Endothelial cell of umbilical vein (primary cell): ENCODE measurements around the gene ABHD17A. TPM values are rescaled to one million over a fixed set of nuclear protein-coding genes. Genes with fewer than 3 reads are reported as not detected.

ENCODE experiments used
- BruUV-seq: library from RNA; stranded (reverse); fragments of 400-500 nt; replicated peaks from 2 replicates; lab custom pipeline; 2021; lab: Mats Ljungman, UMichigan
- CTCF ChIA-PET: fragments of 300-600, 350-600 bp; sonication (Branson Sonifier 250); formaldehyde crosslinking; loops from one replicate; lab custom pipeline; 2021; ENCODE audit warnings: antibody characterized with exemption, inconsistent platforms; lab: Charles Lee
- POLR2A ChIA-PET: fragments of 300-600, 350-600 bp; sonication (Branson Sonifier 250); formaldehyde crosslinking; loops from one replicate; lab custom pipeline; 2021; ENCODE audit warnings: antibody characterized with exemption, inconsistent platforms; lab: Charles Lee
- DNase-seq: peaks from one replicate; pipeline ENCODE4 v3.0.0-alpha.2; 2011; ENCODE audit warnings: low read depth, low spot score
- FAIRE-seq: peaks from 2 replicates; lab custom pipeline; 2011; peaks lifted over from hg19 to GRCh38; lab: Jason Lieb, UNC
- H2AFZ ChIP-seq: 2 replicates; pipeline ENCODE4 v1.6.0; 2012; ENCODE audit warnings: low read depth, low read length, control low read depth, inconsistent platforms
- H3K27ac ChIP-seq: 2 replicates; pipeline ENCODE4 v1.5.1; 2011; ENCODE audit warnings: low read depth, mild to moderate bottlenecking, control low read depth, low read length, moderate library complexity; ENCODE audit not compliant: insufficient read depth
- H3K27me3 ChIP-seq, 2 experiments: 2 replicates each; pipeline versions ENCODE4 v1.6.0 to v1.6.1; 2011; ENCODE audit warnings: low read length in 2 of 2, mixed read lengths in 1 of 2; ENCODE audit not compliant: control insufficient read depth in 2 of 2, insufficient read depth in 2 of 2
- H3K36me3 ChIP-seq, 2 experiments: 2 replicates in 1 of 2; 3 replicates in 1 of 2; pipeline ENCODE4 v1.5.1; 2011; ENCODE audit warnings: low read length in 2 of 2, mild to moderate bottlenecking in 1 of 2, moderate library complexity in 1 of 2; ENCODE audit not compliant: control insufficient read depth in 2 of 2, insufficient read depth in 2 of 2; ENCODE audit errors: extremely low read depth in 1 of 2
- H3K4me1 ChIP-seq: 3 replicates; pipeline ENCODE4 v1.5.1; 2011; ENCODE audit warnings: mild to moderate bottlenecking, low read length; ENCODE audit not compliant: control insufficient read depth, insufficient read depth; ENCODE audit errors: extremely low read depth
- H3K4me2 ChIP-seq: 2 replicates; pipeline ENCODE4 v1.6.1; 2011; ENCODE audit warnings: low read length, control low read depth, mixed read lengths; ENCODE audit not compliant: insufficient read depth
- H3K4me3 ChIP-seq, 3 experiments: fragments of 200-600 bp in 1 of 3; sonication (generic), shearing (Covaris generic) in 1 of 3; replicated peaks in 1 of 3; 2 replicates each; pipeline ENCODE4 v1.5.1; 2011 to 2016; ENCODE audit warnings: control low read depth in 3 of 3, low read length in 3 of 3, mild to moderate bottlenecking in 2 of 3, inconsistent platforms in 1 of 3, low read depth in 1 of 3, moderate library complexity in 1 of 3; ENCODE audit not compliant: insufficient read depth in 1 of 3
- H3K79me2 ChIP-seq: 2 replicates; pipeline ENCODE4 v1.6.0; 2012; ENCODE audit warnings: low read length, inconsistent platforms; ENCODE audit not compliant: control insufficient read depth, insufficient read depth
- H3K9ac ChIP-seq: replicated peaks from 2 replicates; pipeline ENCODE3; 2011; ENCODE audit warnings: low read length, control low read depth; ENCODE audit not compliant: insufficient read depth; ENCODE audit errors: extremely low read depth
- H3K9me1 ChIP-seq: replicated peaks from 3 replicates; pipeline ENCODE4 v1.6.0; 2011; ENCODE audit warnings: mild to moderate bottlenecking, low read length; ENCODE audit not compliant: control insufficient read depth, insufficient read depth; ENCODE audit errors: extremely low read depth
- H3K9me3 ChIP-seq: replicated peaks from 2 replicates; pipeline ENCODE4 v1.5.1; 2012; ENCODE audit warnings: low read length, inconsistent platforms; ENCODE audit not compliant: control insufficient read depth, insufficient read depth
- H4K20me1 ChIP-seq: replicated peaks from 2 replicates; pipeline ENCODE3; 2011; ENCODE audit warnings: mild to moderate bottlenecking, low read length; ENCODE audit not compliant: control insufficient read depth, insufficient read depth; ENCODE audit errors: extremely low read depth
- CTCF ChIP-seq, 2 donors: IDR thresholded peaks; 1 replicate in 1 of 2; 2 replicates in 1 of 2; pipeline ENCODE4 v1.5.1; 2011; ENCODE audit warnings: low read length in 2 of 2, mild to moderate bottlenecking in 2 of 2, moderate library complexity in 2 of 2, control low read depth in 1 of 2, inconsistent platforms in 1 of 2, low read depth in 1 of 2; ENCODE audit not compliant: insufficient read depth in 1 of 2; ENCODE audit errors: extremely low read depth in 1 of 2
- EZH2 ChIP-seq: IDR thresholded peaks from 2 replicates; pipeline ENCODE4 v1.6.1; 2012; ENCODE audit warnings: borderline replicate concordance, low read depth, mild to moderate bottlenecking, moderate library complexity, low read length, inconsistent platforms; ENCODE audit not compliant: severe bottlenecking
- FOS ChIP-seq: IDR thresholded peaks from 2 replicates; pipeline ENCODE4 v1.6.1; 2011; ENCODE audit warnings: mild to moderate bottlenecking, low read length, moderate library complexity, borderline replicate concordance; ENCODE audit not compliant: insufficient read depth
- GATA2 ChIP-seq: IDR thresholded peaks from 2 replicates; pipeline ENCODE4 v1.7.0; 2011; ENCODE audit warnings: low read depth, mild to moderate bottlenecking, moderate library complexity, mixed read lengths, low read length; ENCODE audit not compliant: insufficient read length, insufficient read depth
- JUN ChIP-seq: IDR thresholded peaks from 2 replicates; pipeline ENCODE4 v1.6.1; 2011; ENCODE audit warnings: borderline replicate concordance, low read depth; ENCODE audit not compliant: insufficient read length, insufficient read depth
- MAX ChIP-seq: IDR thresholded peaks from 2 replicates; pipeline ENCODE4 v1.6.1; 2011; ENCODE audit not compliant: insufficient read depth, insufficient read length
- MYC ChIP-seq: IDR thresholded peaks from one replicate; pipeline ENCODE4 v1.6.1; 2011; ENCODE audit warnings: mild to moderate bottlenecking, low read depth, low read length
- POLR2A ChIP-seq: IDR thresholded peaks from 2 replicates; pipeline ENCODE4 v1.6.1; 2012; ENCODE audit warnings: low read depth, mild to moderate bottlenecking, control low read depth, low read length
- POLR2AphosphoS5 ChIP-seq: IDR thresholded peaks from 2 replicates; pipeline ENCODE4 v1.6.1; 2012; ENCODE audit warnings: low read depth, mild to moderate bottlenecking, control low read depth, low read length, moderate library complexity; ENCODE audit not compliant: insufficient read depth
- dilution Hi-C: fragments of 300-500 bp; cut with MboI; formaldehyde crosslinking; loops from one replicate; pipeline ENCODE4 v1.15.0; 2019; ENCODE audit warnings: low sequenced_read_pairs; ENCODE audit not compliant: extremely low pct_ligation_motif_present
- intact Hi-C: fragments of 100-400 bp; cut with micrococcal nuclease; formaldehyde crosslinking; loops from one replicate; pipeline ENCODE4 v1.10.0; 2022
- polyA plus RNA-seq, 4 experiments: library from polyadenylated mRNA; depleted of rRNA in 3 of 4; stranded (reverse) in 3 of 4; unstranded in 1 of 4; fragments of >200 nt; gene quantifications; 2 replicates each; pipeline versions ENCODE4 v1.2.1 to v1.2.3, GENCODE V29; 2011 to 2012; ENCODE audit warnings: missing spikeins in 1 of 4
- total RNA-seq: library from RNA; stranded (reverse); gene quantifications from 2 replicates; pipeline ENCODE4 v1.2.3, GENCODE V29; 2021

Gene ABHD17A
- total and polyA plus RNA-seq, 2 donors (not counting 3 experiments of a cell fraction or from before 2014, with no cell fraction given): 89.8 to 143 TPM

DNA sequence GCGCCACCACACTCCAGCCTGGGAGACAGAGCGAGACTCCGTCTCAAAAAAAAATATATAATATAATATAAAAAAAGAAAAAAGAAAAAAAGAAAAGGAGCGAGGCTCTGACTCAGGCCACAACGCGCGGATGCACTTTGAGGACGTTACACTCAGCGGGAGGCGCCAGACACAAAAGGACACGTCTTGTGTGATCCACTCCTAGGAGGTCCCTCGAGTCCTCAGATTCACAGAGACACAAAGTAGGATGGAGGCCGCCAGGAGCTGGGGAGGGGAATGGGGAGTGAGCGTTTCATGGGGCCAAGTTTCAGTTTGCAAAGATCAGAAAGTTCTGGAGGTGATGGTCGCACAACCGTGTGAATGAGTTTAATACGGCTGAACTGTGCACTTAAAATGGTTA is 8.5 kb upstream of the ABHD17A start:
- BruUV-seq: no TSS peak
- no peak overlapping the region for H3K4me3 ChIP-seq
- TF ChIP-seq MYC: no peak
- no peak for TF ChIP-seq FOS
- no peak for TF ChIP-seq CTCF (IDR thresholded peaks at IDR 0.05; ENCODE audit: extremely low read depth in 1 of 2, insufficient read depth in 1 of 2, low read depth in 1 of 2, low read length in 2 of 2)
- TF ChIP-seq JUN: no peak
- TF ChIP-seq POLR2AphosphoS5: no peak
- TF ChIP-seq POLR2A: no peak
- TF ChIP-seq MAX: no peak
- no peak for TF ChIP-seq GATA2
- no peak for TF ChIP-seq EZH2
- intact Hi-C loops (no loop called here), dilution Hi-C loops (no loop called here)
- H3K4me2 ChIP-seq: no peak overlapping the region
- DNase-seq: no peak
- H3K9me1 ChIP-seq: no peaks in the 10 kb centered on the region
- H3K9me3 ChIP-seq: no peaks in the 10 kb centered on the region
- no peak overlapping the region for H2AFZ ChIP-seq
- peaks cover 4% of the 10 kb centered on the region for H3K4me1 ChIP-seq
- POLR2A ChIA-PET: no interaction called here
- no peaks in the 10 kb centered on the region for H4K20me1 ChIP-seq
- no peak overlapping the region for H3K27ac ChIP-seq
- H3K9ac ChIP-seq: no peak overlapping the region
- no peaks in the 10 kb centered on the region for H3K27me3 ChIP-seq
- CTCF ChIA-PET: no interaction called here
- H3K36me3 ChIP-seq: no peaks in the 10 kb centered on the region
- H3K79me2 ChIP-seq: no peaks in the 10 kb centered on the region
- FAIRE-seq: no peak
